Uterus (tissue), 2 donors: ENCODE results near the gene KCTD21.

Experiments used
- CTCF ChIP-seq, 4 experiments: fragments of 200-600 bp in 2 of 4; fragments of 450-650 bp in 2 of 4; sonication (generic) in 2 of 4; IDR thresholded peaks; one replicate each; pipeline ENCODE4 v1.5.1; 2016 to 2019; ENCODE audit warnings: antibody characterized with exemption in 4 of 4, mild to moderate bottlenecking in 2 of 4, moderate library complexity in 1 of 4
- POLR2A ChIP-seq, 2 donors: fragments of 450-650 bp; IDR thresholded peaks; one replicate each; pipeline ENCODE4 v1.6.1; 2016; ENCODE audit warnings: antibody characterized with exemption in 2 of 2, mild to moderate bottlenecking in 1 of 2, moderate library complexity in 1 of 2

GRCh38 chr11:78221396-78222315, 33.2 kb upstream of the KCTD21 start:
- no peak for TF ChIP-seq CTCF (IDR thresholded peaks at IDR 0.05)
- no peak for TF ChIP-seq POLR2A (IDR thresholded peaks at IDR 0.05)
